LNCAP (cell line): ENCODE data around the gene PPP1R3D.

Experiments used
- CTCF ChIP-seq: fragments of 450-650 bp; IDR thresholded peaks from 2 replicates; pipeline ENCODE4 v1.5.1; 2017; ENCODE audit warnings: mild to moderate bottlenecking

Gene PPP1R3D

GRCh38 chr20:59932616-59933295, 7.3 kb downstream of the PPP1R3D start:
- TF ChIP-seq CTCF = no peak

GRCh38 chr20:59931511-59932312, 8.4 kb downstream of the PPP1R3D start:
- no peak for TF ChIP-seq CTCF

- no peak for TF ChIP-seq CTCF
These were observed 14.2 kb downstream of the PPP1R3D start for GRCh38 chr20:59925899-59926298.

GRCh38 chr20:59925359-59925758, 14.7 kb downstream of the PPP1R3D start:
- TF ChIP-seq CTCF = no peak

GRCh38 chr20:59923514-59923913, 16.6 kb downstream of the PPP1R3D start:
- TF ChIP-seq CTCF = no peak

GRCh38 chr20:59920944-59921343, 19.2 kb downstream of the PPP1R3D start:
- no peak for TF ChIP-seq CTCF

- no peak for TF ChIP-seq CTCF
These were observed 27.5 kb downstream of the PPP1R3D start for GRCh38 chr20:59912609-59913008.
